ENCODE measurements around the gene MAN2A1.

The MAN2A1 gene

DNA sequence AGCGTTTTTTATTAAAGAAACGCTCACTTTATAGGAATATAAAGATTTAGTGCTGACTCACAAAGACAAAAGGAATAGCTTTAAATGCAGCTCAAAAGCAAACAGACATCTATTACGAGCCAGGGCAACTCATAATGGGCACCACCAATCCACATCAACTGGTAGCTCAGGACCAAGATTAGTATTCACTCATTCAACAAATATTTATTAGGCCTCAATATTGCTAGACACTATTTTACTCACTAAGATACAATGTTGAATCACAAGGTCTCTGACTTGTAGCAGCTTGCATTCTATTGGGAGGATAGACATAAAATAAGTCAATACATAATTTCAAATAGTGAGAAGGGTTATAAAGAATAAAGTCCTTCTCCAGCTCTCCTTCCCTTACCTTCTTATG, 8.0 kb upstream of the MAN2A1 start:
- no peak for ATAC-seq
- no peak for TF ChIP-seq ZFP3 (CRISPR knock-in tag; IDR thresholded peaks at IDR 0.05)
- no peak for TF ChIP-seq OSR1 (CRISPR knock-in tag; IDR thresholded peaks at IDR 0.05)

DNA sequence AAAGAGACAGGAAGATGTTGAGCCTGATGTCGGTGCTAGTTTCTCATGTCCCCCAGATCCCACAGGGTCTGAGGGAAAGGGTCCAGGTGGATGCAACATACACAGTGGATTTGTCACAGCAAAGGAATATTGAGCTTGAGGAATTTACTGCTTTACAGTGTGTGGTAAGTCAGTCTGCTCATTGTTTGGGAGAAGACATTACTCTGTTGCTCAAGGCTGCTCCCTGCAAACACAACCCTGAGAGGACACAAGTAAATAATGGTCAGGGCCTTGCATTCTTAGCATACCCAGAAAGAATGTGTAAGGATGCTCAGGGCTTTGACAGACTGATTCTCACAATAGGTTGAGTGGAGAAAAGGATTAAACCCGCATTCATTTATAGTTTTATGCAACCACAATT, 7.3 kb upstream of the MAN2A1 start:
- no peak for ATAC-seq
- no peak for TF ChIP-seq TOX (CRISPR knock-in tag; IDR thresholded peaks at IDR 0.05; ENCODE audit: borderline replicate concordance)
- no peak for TF ChIP-seq SNAI2 (CRISPR knock-in tag; IDR thresholded peaks at IDR 0.05)
- TF ChIP-seq, protein P1, sequence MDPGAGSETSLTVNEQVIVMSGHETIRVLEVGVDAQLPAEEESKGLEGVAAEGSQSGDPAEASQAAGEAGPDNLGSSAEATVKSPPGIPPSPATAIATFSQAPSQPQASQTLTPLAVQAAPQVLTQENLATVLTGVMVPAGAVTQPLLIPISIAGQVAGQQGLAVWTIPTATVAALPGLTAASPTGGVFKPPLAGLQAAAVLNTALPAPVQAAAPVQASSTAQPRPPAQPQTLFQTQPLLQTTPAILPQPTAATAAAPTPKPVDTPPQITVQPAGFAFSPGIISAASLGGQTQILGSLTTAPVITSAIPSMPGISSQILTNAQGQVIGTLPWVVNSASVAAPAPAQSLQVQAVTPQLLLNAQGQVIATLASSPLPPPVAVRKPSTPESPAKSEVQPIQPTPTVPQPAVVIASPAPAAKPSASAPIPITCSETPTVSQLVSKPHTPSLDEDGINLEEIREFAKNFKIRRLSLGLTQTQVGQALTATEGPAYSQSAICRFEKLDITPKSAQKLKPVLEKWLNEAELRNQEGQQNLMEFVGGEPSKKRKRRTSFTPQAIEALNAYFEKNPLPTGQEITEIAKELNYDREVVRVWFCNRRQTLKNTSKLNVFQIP (CRISPR knock-in tag; IDR thresholded peaks at IDR 0.05; ENCODE audit: borderline replicate concordance, low read depth), result no peak
- TF ChIP-seq BACH2 (CRISPR knock-in tag; IDR thresholded peaks at IDR 0.05; ENCODE audit: borderline replicate concordance), result no peak
- TF ChIP-seq ESRRG (CRISPR knock-in tag; IDR thresholded peaks at IDR 0.05), result no peak
- TF ChIP-seq ZNF70 (CRISPR knock-in tag; IDR thresholded peaks at IDR 0.05), result no peak
- no peak for TF ChIP-seq ISL1 (CRISPR knock-in tag; IDR thresholded peaks at IDR 0.05)
- TF ChIP-seq RARB (CRISPR knock-in tag; IDR thresholded peaks at IDR 0.05), result no peak
- TF ChIP-seq PPARA (CRISPR knock-in tag; IDR thresholded peaks at IDR 0.05; ENCODE audit: borderline replicate concordance), result no peak

DNA sequence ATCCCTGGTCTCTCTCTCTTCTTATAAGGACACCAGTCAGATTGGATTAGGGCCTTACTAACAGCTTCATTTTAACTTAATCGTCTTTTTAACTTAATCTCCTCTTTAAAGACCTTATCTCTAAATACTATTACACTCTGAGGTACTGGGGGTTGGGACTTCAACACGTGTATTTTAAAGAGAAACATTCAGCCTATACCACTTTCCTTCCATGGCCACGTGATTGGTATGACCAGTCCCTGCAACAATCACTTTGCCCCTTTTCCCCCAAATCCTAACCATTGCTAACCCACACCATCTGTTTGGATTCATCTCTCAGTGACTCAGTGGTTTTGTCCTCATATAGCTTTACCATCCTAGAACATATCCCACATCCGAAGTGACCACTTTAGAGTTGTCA, 3.8 kb upstream of the MAN2A1 start:
- TF ChIP-seq, protein P2, sequence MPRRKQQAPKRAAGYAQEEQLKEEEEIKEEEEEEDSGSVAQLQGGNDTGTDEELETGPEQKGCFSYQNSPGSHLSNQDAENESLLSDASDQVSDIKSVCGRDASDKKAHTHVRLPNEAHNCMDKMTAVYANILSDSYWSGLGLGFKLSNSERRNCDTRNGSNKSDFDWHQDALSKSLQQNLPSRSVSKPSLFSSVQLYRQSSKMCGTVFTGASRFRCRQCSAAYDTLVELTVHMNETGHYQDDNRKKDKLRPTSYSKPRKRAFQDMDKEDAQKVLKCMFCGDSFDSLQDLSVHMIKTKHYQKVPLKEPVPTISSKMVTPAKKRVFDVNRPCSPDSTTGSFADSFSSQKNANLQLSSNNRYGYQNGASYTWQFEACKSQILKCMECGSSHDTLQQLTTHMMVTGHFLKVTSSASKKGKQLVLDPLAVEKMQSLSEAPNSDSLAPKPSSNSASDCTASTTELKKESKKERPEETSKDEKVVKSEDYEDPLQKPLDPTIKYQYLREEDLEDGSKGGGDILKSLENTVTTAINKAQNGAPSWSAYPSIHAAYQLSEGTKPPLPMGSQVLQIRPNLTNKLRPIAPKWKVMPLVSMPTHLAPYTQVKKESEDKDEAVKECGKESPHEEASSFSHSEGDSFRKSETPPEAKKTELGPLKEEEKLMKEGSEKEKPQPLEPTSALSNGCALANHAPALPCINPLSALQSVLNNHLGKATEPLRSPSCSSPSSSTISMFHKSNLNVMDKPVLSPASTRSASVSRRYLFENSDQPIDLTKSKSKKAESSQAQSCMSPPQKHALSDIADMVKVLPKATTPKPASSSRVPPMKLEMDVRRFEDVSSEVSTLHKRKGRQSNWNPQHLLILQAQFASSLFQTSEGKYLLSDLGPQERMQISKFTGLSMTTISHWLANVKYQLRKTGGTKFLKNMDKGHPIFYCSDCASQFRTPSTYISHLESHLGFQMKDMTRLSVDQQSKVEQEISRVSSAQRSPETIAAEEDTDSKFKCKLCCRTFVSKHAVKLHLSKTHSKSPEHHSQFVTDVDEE (CRISPR knock-in tag; IDR thresholded peaks at IDR 0.05), result no peak
- TF ChIP-seq ZNF8 (CRISPR knock-in tag; IDR thresholded peaks at IDR 0.05) (no peak), RARB (CRISPR knock-in tag; IDR thresholded peaks at IDR 0.05) (no peak), SNAI2 (CRISPR knock-in tag; IDR thresholded peaks at IDR 0.05) (no peak), CSDC2 (CRISPR knock-in tag; IDR thresholded peaks at IDR 0.05) (no peak), BACH2 (CRISPR knock-in tag; IDR thresholded peaks at IDR 0.05; ENCODE audit: borderline replicate concordance) (no peak), PPARA (CRISPR knock-in tag; IDR thresholded peaks at IDR 0.05; ENCODE audit: borderline replicate concordance) (no peak), ISL1 (CRISPR knock-in tag; IDR thresholded peaks at IDR 0.05) (no peak), OSR1 (CRISPR knock-in tag; IDR thresholded peaks at IDR 0.05) (no peak)
- TF ChIP-seq, protein P3, sequence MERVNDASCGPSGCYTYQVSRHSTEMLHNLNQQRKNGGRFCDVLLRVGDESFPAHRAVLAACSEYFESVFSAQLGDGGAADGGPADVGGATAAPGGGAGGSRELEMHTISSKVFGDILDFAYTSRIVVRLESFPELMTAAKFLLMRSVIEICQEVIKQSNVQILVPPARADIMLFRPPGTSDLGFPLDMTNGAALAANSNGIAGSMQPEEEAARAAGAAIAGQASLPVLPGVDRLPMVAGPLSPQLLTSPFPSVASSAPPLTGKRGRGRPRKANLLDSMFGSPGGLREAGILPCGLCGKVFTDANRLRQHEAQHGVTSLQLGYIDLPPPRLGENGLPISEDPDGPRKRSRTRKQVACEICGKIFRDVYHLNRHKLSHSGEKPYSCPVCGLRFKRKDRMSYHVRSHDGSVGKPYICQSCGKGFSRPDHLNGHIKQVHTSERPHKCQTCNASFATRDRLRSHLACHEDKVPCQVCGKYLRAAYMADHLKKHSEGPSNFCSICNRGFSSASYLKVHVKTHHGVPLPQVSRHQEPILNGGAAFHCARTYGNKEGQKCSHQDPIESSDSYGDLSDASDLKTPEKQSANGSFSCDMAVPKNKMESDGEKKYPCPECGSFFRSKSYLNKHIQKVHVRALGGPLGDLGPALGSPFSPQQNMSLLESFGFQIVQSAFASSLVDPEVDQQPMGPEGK (CRISPR knock-in tag; IDR thresholded peaks at IDR 0.05; ENCODE audit: borderline replicate concordance), result no peak
- TF ChIP-seq, protein P4, sequence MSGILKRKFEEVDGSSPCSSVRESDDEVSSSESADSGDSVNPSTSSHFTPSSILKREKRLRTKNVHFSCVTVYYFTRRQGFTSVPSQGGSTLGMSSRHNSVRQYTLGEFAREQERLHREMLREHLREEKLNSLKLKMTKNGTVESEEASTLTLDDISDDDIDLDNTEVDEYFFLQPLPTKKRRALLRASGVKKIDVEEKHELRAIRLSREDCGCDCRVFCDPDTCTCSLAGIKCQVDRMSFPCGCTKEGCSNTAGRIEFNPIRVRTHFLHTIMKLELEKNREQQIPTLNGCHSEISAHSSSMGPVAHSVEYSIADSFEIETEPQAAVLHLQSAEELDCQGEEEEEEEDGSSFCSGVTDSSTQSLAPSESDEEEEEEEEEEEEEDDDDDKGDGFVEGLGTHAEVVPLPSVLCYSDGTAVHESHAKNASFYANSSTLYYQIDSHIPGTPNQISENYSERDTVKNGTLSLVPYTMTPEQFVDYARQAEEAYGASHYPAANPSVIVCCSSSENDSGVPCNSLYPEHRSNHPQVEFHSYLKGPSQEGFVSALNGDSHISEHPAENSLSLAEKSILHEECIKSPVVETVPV (CRISPR knock-in tag; IDR thresholded peaks at IDR 0.05), result no peak
- TF ChIP-seq, protein P5, sequence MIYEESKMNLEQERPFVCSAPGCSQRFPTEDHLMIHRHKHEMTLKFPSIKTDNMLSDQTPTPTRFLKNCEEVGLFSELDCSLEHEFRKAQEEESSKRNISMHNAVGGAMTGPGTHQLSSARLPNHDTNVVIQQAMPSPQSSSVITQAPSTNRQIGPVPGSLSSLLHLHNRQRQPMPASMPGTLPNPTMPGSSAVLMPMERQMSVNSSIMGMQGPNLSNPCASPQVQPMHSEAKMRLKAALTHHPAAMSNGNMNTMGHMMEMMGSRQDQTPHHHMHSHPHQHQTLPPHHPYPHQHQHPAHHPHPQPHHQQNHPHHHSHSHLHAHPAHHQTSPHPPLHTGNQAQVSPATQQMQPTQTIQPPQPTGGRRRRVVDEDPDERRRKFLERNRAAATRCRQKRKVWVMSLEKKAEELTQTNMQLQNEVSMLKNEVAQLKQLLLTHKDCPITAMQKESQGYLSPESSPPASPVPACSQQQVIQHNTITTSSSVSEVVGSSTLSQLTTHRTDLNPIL (CRISPR knock-in tag; IDR thresholded peaks at IDR 0.05; ENCODE audit: low read depth), result no peak
- TF ChIP-seq, protein P1 (CRISPR knock-in tag; IDR thresholded peaks at IDR 0.05; ENCODE audit: borderline replicate concordance, low read depth), result no peak
- no peak for ATAC-seq

DNA sequence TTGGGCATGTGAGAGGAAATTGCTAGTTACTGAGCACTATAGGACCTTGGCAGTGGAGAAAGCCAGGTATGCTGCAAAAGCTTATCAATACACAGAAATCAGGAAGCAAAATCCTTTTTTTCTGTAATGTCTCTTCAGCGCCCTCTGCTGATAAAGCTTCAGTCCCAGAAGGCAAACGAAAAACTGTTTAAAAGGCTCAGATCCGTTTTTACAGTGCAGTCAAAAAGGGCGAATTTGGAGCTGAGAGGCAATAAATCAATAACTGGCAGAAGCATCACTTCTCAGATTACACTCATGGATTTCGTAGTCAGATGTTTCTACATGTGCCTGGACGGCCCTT, 1.1 kb upstream of the MAN2A1 start:
- TF ChIP-seq BACH2 (CRISPR knock-in tag; IDR thresholded peaks at IDR 0.05; ENCODE audit: borderline replicate concordance) (no peak), TCF4 (CRISPR knock-in tag; IDR thresholded peaks at IDR 0.05; ENCODE audit: borderline replicate concordance) (no peak), ESRRG (CRISPR knock-in tag; IDR thresholded peaks at IDR 0.05) (no peak), TOX (CRISPR knock-in tag; IDR thresholded peaks at IDR 0.05; ENCODE audit: borderline replicate concordance) (no peak), PPARA (CRISPR knock-in tag; IDR thresholded peaks at IDR 0.05; ENCODE audit: borderline replicate concordance) (no peak)
- TF ChIP-seq, protein P1 (CRISPR knock-in tag; IDR thresholded peaks at IDR 0.05; ENCODE audit: borderline replicate concordance, low read depth), result no peak
- TF ChIP-seq, protein P3 (CRISPR knock-in tag; IDR thresholded peaks at IDR 0.05; ENCODE audit: borderline replicate concordance), result no peak
- ATAC-seq, result no peak
